Activated CD8-positive, alpha-beta memory T cell treated with anti-CD3 and anti-CD28 coated beads, Interleukin-2, amount 50 U/mL, for 48 hours (primary cell): Measurements from ENCODE around the gene GEMIN7.
A peak's percentile ranks its signal among the peaks of the same experiment; 100 is the strongest.

Experiments used
- DNase-seq: peaks from one replicate; pipeline ENCODE4 v3.0.0-alpha.2; 2020

Gene GEMIN7

GRCh38 chr19:45079063-45079910 is at the start of gene GEMIN7:
Gene GEMIN7 (plus strand): TSS chr19:45079260. CDS start chr19:45090115, 10,855 bp downstream.
- DNase-seq, result peak; percentile 94

- no peak for DNase-seq
Observed at GRCh38 chr19:45030825-45031224, 48.2 kb upstream of the GEMIN7 start.

- DNase-seq, result no peak
Observed at GRCh38 chr19:45032421-45032820, 46.6 kb upstream of the GEMIN7 start.

- no peak for DNase-seq
Observed at GRCh38 chr19:45035755-45036154, 43.3 kb upstream of the GEMIN7 start.

GRCh38 chr19:45037393-45038169 is 41.5 kb upstream of the GEMIN7 start:
- no peak for DNase-seq

GRCh38 chr19:45038931-45039893 is 39.8 kb upstream of the GEMIN7 start, which contains the start of gene CLASRP:
Gene CLASRP (plus strand): TSS chr19:45039045. CDS start chr19:45040213, 1,168 bp downstream.
- DNase-seq, result peak; percentile 94

- DNase-seq, result no peak
Observed at GRCh38 chr19:45040059-45040771, 38.8 kb upstream of the GEMIN7 start.

GRCh38 chr19:45041125-45041524 is 37.9 kb upstream of the GEMIN7 start:
- DNase-seq, result no peak

- DNase-seq, result no peak
Observed at GRCh38 chr19:45045671-45046353, 33.2 kb upstream of the GEMIN7 start.

- no peak for DNase-seq
Observed at GRCh38 chr19:45046355-45046754, 32.7 kb upstream of the GEMIN7 start.

- no peak for DNase-seq
Observed at GRCh38 chr19:45047188-45047797, 31.8 kb upstream of the GEMIN7 start.

GRCh38 chr19:45049073-45049736 is 29.9 kb upstream of the GEMIN7 start:
- no peak for DNase-seq

GRCh38 chr19:45050036-45050435 is 29.0 kb upstream of the GEMIN7 start:
- no peak for DNase-seq

- DNase-seq, result no peak
Observed at GRCh38 chr19:45051929-45052579, 27.0 kb upstream of the GEMIN7 start.

GRCh38 chr19:45056831-45057230 is 22.2 kb upstream of the GEMIN7 start:
- no peak for DNase-seq

GRCh38 chr19:45057444-45057843 is 21.6 kb upstream of the GEMIN7 start:
- no peak for DNase-seq

- DNase-seq, result no peak
Observed at GRCh38 chr19:45058622-45059159, 20.4 kb upstream of the GEMIN7 start.

- DNase-seq, result peak; percentile 95
Observed at GRCh38 chr19:45059258-45059965, 19.6 kb upstream of the GEMIN7 start.

- DNase-seq, result no peak
Observed at GRCh38 chr19:45061965-45062364, 17.1 kb upstream of the GEMIN7 start.
